Activated CD4-positive, alpha-beta T cell treated with anti-CD3 and anti-CD28 coated beads for 24 hours (primary cell): Measurements from ENCODE around the gene MYO16.

Source experiments
- DNase-seq, 2 donors: peaks; one replicate each; pipeline ENCODE4 v3.0.0-alpha.2; 2020; ENCODE audit warnings: low read depth in 2 of 2

MYO16 gene

DNA sequence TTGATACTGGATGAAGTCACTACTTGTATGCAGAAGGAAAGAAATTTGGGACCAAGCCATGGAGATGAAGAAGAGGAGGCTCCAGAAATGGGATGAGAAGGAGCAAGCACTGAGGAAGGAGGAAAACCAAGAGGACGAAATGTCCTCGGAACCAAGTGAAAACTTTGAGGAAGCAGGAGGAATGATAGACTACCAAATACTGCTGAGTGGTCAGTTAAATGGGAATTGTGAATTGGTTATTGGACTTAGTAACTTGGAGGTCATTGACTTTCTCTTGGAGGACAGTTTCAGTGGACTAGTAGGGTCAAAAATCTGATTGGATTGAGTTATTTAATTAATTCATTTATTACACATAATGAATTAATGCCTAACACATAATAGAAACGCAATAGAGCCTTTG lies 167.9 kb downstream of the MYO16 start:
- DNase-seq: no peak

DNA sequence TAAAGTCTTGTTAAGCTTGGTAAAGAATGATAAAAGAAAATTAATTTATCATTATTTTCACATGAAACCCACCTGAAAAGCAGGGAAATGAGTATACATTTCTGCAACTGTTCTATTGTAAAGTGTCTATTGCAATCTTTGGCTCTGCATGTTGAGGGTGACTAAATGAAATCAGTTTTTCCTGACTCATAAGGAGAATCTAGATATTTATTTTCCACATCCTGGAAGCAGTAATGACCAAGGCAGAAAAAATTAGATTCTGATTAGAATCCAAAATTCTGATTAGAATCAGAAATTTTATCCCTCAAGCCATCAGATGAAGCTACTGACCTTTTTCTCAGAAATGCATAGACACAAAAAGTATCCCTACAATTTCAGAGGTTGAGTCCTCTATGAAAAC lies 178.4 kb downstream of the MYO16 start:
- no peak for DNase-seq

DNA sequence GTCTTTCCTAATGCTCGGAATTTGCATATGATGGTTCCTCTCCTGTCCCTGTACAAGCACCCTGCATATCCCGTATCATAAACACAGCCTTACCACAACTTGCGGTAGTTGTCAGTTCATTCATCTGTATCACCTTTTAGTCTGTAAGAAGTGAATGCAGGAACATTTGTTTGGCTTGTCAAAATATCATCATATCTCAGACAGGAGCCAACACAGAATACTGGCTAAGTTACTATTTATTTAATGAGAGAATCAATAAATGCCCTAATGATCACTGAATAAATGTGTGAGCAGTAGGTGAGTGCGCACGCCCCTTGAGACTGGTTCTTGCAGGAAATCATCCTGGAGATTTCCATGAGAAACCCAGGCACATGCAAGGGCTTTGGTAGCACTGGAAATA lies 182.8 kb downstream of the MYO16 start:
- DNase-seq: no peak

DNA sequence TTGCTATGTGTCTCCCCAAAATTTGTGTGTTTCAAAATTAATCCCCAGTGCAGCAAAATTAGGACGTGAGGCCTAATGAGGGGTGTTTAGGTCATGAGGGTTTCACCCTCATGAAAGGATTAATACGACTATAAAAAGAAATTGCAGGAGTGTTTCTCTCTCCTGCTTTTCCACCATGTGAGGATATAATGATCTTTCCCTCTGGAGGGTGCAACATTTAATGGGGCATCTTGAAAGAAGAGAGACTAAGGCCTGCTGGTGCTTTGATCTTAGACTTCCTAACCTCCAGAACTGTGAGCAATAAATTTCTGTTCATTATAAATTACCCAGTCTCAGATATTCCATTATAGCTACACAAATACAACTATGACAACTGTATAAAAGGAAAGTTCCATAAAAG lies 183.2 kb downstream of the MYO16 start:
- DNase-seq: no peak

DNA sequence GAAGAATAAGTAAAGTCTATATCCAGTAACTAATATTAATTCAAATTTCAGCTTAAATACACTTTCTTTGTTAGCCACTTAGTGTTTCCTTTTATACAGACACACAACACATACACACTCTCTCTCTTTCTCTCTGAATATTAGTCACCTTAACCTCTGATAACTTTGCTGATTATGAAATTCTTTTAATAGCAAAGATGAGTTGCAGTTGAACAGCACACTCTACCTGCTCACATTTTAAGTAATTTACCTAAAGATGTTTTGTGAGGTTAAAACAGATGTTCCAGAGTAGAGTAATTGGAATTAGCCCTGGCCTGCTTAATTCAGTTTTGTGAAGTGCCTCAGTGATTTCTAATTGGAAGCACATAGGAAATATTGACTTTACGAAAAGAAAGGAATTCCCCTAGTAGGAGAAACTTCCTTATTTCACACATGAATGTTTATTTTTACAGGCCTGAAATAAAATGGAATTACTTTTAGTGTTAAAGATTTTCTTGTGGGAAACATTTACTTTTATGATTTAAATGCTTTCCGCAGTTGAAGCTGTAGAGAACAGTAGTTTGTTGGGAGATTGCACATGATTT lies 184.3 kb downstream of the MYO16 start:
- DNase-seq: no peak

DNA sequence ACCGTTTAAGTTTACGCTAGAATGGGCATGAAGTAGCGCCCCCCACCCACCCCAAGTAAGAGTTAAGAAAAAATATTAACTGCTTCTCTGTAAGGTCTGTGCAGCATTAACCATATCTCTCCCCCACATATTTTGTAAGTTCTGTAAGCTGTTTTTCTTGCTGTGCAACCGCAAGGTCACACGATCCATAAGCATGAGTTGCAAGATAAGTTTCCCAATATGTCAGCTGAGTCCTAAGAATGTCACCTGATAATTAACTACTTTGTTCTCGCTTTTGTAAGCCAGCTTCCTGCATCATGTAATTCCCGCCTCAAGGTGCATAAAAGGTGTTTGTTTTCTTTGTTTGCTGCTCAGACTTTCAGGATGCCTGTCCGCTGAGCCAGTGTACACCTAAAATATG lies 187.0 kb downstream of the MYO16 start:
- DNase-seq: no peak

DNA sequence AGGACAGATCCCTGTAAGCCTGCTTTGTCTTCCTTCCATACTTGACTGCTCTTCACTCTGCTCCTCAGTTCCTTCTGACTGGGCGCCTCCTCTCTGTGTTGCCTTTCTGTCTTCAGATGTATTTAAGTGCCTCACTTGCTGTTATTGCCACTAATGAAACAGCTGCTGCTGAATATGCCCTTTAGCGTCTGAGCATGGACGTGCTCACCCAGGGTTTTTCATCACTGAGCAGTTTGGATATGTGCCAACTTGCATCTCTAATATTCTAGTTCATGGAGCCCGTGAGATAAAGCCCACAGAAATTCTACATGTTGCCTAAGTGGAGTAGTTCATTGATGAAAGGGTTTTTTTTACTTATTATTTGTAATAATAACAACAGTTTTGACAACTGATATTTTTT lies 198.2 kb downstream of the MYO16 start:
- no peak for DNase-seq

DNA sequence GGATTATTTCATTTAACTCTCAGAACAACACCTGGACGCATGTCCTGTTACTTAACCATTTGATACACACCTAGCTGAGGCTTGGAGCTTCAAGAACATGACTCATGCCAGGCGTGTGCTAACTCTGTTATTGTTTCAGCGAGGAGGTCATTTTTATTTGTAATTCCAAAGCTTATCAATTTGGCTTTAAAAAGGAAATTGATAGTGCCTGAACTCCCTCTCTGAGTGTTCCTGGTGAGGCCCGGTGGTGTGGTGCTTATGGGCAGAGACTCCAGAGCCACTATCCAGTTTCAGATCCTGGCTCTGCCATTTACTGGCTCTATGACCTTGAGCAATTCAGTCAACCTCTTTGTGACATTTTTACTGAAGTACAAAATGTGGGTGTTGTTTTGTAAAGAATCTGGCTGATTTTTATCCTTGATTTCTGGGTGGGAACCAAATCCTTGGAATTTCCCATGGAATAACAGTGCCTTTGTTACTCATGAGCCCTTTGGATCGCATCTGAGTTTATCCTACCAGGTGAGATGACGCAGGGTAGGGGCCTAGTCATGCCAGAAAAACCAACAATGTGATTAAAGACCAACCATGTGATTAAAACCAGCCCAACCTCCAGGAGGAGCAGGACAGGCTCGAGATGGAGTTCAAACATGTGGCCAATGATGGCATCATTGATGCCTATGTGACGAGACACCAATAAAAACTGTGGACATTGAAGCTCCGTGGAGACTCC lies 198.8 kb downstream of the MYO16 start:
- DNase-seq: no peak

DNA sequence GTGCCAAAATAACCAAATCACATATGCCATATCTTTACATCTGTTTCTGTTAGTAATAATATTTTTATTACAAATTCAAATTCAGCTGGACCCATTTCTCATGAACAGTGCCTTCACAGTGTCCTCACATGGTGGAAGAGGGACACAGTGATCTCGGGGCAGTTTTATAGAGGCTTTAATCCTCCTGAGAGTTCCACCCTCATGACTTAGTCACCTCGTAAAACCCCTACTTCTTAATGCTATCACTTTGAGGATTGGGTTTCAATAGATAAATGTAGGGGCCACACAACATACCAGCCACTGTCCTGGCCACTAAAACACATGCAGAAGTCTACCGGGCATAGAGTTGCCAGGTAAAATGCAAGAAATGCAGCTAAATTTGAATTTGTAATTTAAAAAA lies 201.5 kb downstream of the MYO16 start:
- no peak for DNase-seq

DNA sequence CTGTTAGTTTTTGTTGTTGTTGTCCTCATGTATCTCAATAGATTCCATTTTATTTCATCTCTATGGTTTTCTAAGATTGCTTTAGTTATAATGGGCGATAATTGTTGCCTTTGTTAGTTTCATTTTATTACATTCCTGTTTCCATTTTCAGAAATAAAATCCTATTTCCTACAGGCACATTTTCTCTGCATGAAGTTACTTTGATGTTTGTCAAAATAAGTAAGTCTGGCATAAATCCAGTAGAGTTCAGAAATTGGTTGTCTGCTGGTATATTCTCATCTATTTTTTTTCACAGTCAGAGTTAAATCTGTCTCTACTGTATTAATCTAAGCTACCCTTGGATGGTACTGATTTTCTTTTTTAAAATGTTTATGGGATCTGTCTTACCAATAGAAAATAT lies 204.1 kb downstream of the MYO16 start:
- no peak for DNase-seq

DNA sequence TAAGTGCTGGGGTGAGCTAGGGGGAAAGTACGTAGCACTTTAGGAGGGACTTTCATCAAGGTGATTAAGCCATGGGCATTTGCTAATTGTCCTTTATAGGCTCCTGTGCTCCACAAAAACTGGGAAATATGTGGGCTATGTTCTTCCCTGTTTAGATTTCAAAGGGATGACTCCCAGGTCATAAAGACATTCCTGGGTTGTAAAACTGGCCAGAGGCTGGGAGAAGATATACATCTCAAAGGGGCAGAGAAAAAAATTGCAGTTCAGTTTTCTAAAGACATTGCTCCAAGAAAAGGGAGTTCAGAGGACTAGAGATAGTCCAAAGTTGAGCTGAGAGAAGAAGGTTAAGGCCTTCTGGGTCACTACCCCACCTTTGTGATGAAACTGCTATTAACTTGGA lies 204.8 kb downstream of the MYO16 start:
- DNase-seq: no peak

DNA sequence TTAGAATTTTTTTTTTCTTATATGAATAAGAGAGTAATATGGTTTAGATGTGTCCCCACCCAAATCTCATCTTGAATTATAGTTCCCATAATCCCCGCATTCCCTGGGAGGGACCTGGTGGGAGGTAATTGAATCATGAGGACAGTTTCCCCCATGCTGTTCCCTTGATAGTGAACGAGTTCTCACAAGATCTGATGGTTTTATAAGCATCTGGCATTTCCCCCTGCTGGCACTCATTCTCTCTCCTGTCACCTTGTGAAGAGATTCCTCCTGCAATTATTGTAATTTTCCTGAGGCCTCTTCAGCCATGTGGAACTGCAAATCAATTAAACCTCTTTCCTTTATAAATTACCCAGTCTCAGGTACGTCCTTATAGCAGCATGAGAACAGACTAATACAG lies 205.7 kb downstream of the MYO16 start:
- no peak for DNase-seq

DNA sequence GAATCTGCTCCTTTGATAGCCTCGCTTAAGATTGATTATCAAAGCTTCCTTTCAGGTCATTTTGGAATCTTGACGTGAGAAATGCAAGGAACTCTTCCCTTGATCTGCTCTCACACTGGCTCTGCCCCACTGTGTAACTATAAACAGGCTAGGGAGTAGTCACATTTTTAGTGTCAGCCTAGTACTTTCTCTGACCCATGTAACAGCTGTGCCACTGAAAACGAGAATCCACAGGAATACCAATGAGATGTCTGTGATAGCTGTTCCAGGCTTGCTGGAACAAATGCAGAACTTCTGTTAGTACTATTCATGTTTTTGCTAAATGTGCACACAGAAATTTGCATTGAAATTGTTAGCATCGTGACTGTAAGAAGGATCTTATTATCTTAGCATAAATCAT lies 221.3 kb downstream of the MYO16 start:
- no peak for DNase-seq

DNA sequence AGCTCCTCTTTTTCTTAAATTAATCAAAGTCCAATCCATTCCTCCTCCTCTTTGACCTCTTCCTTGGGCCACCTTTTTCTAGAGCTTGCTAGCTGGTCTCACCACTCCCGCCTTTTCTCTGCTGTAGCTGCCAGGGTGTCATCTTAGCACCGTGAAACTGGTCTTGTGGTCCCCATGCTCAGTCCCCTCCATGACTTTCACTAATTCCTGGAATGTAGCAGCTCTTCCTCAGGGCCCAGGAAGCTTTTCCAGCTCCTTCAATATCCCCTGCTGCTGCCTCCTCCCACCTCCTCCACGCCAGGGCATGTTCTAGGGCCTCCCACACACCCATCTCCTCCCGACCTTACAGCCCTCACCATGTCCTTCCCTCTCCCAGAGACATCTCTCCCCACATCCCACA lies 222.2 kb downstream of the MYO16 start:
- no peak for DNase-seq

DNA sequence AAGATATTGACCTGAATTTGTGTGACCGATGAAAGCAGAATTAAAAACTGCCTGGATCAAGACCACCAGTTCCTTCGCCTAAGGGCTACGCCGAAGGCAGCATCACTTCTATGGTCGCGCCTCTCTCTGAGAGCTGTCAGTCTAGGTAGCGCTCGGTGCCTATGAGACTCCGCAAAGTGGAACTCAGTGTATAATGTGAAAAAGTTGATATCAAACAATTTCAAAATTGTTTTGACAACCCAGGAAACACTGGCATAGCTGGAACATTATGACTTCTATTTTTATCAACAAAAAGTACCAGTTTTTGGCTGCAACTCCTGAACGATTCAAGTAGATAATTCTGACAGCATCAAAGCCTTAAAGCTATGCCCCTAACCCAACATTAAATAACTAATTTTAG lies 223.6 kb downstream of the MYO16 start:
- DNase-seq: no peak

DNA sequence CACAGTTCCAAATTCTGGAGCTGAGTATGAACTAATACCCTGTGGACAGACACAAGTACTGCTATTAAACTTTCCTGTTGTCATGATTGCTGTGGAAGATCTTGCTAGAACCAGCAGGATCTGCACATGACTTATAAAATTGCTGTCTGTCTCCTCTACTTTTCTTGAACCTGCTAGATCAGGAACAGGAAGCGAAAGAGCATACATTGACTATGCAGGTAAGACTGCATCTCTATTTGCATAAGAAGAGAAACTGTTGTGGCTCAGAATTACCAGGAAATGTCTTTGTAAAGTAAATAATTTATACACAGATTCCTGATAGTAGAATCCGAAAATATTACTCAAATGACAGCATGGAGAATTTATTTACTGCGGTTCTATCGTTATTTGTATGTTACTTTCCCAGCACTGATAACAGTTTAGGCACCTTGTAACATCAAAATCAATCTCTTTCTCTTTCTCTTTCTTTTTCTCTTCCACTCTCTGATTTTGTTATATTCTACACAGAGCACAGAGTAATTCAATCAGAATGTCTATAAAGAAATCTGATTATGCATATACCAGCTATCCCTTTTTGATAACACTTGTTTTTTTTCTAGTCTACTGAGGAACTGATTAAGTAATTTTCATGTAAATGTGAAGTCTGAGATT lies 226.5 kb downstream of the MYO16 start:
- DNase-seq: no peak

DNA sequence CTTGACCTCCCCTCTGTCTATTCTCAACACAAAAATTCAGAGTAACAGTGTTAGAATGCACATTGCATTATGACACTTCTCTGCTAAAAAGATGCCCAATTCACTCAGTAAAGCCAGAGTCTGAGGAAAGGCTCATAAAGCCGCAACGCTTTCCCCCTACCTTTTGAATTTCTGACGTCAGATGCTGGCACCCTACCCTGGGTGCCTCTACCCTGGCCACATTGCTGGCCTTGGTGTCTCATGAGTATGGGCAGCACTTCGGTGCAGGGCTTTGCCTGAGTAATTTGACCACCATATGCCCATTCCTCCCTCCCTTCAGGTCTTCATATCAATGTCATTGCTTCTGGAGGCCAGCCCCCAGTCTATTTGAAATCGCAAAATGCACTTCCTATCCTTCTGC lies 229.3 kb downstream of the MYO16 start:
- DNase-seq: no peak

DNA sequence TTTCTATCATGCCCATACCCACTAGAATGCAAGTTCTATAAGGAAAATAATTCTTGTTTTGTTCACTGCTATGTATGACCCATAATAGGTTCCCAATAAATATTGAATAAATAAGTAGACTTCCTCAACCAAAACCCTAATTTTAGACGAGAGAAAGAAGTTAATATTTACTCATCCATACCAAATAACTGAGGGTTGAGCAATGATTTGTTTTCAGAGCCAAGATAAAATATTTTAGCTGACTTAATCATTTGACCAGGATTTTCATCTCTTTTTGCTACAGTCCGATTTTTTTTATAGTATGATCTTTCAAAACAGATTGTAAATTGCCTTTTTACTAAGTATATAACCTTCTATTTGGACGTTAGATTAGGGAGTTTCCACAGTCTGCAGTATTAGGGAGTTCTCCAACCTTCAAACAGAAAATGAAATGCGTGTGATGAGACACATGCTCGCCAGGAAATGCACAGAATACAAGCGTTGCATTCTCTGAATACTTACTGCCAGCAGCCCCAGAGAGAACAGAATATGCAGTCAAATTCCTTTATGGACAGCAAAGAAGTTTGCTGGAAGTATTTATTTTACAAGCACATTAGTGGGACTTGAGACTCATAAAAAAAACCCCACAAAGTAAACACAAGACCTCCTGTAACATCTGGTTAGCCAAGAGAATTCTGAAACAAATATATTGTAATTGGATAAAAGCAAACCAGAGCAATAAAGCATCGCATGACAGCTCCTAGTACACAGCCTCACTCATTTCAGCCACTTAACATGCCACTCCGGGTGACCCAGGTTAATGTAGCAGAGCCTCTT lies 230.0 kb downstream of the MYO16 start:
- no peak for DNase-seq

DNA sequence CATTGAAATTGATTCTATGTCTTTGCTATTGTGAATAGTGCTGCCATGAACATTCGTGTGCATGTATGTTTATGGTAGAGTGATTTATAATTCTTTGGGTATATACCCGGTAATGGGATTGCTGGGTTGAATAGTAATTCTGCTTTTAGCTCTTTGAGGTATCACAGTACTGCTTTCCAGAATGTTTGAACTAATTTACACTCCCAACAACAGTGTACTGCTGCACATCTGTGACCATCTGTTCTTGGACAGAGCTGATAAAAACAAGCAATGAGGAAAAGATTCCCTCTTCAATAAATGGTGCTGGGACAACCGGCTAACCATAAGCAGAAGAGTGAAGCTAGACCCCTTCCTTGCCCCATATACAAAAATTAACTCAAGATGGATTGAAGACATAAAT lies 231.0 kb downstream of the MYO16 start:
- no peak for DNase-seq

DNA sequence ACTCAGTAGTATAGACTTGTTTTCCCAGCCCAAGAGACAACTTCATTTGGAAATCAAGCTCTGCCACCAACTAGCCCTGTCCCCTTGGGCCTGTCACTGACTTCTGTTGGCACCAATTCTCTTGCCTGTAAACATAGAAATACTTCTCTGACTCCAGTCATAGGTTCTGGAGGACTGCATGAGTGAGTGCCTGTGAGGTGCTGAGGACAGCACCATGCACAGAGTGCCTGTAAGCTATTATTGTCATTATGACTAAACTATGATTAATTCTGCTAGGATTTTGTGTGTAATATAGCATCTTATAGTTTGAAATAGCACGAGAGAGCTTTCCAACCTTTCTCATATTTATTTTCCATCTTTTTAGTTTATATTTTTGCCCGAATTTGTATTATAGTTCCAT lies 247.9 kb downstream of the MYO16 start:
- DNase-seq: no peak

DNA sequence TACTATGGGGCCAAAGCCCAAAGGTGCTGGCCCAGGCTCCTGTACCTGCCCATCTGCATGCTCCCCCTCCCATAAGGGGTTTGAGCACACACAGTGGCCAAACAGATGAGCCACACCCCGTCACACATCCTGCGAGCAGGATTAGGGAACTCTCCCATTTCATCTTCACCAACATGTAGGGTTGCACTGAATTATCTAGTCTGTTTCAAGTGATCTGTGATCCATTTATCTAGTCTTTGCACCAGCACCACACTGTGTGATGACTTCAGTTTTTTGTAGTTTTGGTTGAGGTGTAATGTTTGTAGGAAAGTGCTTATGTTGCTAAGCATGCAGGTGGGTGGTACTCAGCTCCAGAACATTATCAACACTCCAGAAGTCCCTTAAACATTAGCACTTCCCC lies 249.3 kb downstream of the MYO16 start:
- DNase-seq: no peak

DNA sequence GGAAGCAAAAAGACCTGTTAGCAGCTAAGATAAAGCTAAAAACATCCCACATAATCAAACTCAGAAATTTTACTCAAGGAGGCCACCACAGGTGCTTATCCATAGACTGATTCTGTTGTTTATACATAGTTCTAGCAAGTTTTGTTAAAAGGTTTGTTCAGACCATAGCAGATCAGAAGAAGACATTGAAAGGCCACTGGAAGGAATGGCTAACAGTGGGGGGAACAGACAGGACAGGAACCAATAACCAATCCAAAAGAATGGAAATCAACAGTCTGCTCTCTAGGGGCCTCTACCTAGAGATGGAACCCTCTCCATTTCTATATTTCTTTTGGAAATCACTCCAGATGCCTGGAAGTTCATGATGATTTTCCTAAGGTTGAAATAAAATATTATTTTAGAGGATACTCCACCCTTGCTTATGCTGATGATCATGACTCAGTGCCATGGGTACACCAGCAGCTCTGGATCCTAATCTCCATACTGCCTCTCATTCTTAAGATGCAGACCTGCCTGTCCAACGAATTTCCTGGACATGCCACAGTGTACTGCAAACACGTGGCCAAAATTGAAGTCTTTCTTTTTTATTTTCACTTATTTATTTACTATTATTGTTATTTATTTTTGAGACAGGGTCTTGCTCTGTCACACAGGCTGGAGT lies 260.0 kb downstream of the MYO16 start:
- no peak for DNase-seq
